ENCODE results near the gene ALOXE3.

Gene ALOXE3

GRCh38 chr17:8133941-8134340 lies 15.6 kb upstream of the ALOXE3 start:
- TF ChIP-seq CTCF (IDR thresholded peaks at IDR 0.05; ENCODE audit: low read depth, low read length) = no peak
- Histone ChIP-seq H3K27me3 (no peaks in the 10 kb centered on the region), H3K4me1 (no peaks in the 10 kb centered on the region), H3K9me3 (no peaks in the 10 kb centered on the region), H3K4me3 (ENCODE audit: low read depth, low read length) (no peak overlapping the region), H3K36me3 (no peaks in the 10 kb centered on the region)
- DNase-seq = no peak

GRCh38 chr17:8133399-8133798 lies 15.1 kb upstream of the ALOXE3 start:
- no peak overlapping the region for H3K4me3 ChIP-seq (ENCODE audit: low read depth, low read length)
- H3K27me3 ChIP-seq = no peaks in the 10 kb centered on the region
- H3K36me3 ChIP-seq = no peaks in the 10 kb centered on the region
- H3K4me1 ChIP-seq = no peaks in the 10 kb centered on the region
- no peaks in the 10 kb centered on the region for H3K9me3 ChIP-seq
- no peak for DNase-seq
- no peak for TF ChIP-seq CTCF (IDR thresholded peaks at IDR 0.05; ENCODE audit: low read depth, low read length)

- no peaks in the 10 kb centered on the region for H3K9me3 ChIP-seq
- DNase-seq = no peak
- no peak overlapping the region for H3K4me3 ChIP-seq (ENCODE audit: low read depth, low read length)
- no peaks in the 10 kb centered on the region for H3K27me3 ChIP-seq
- H3K36me3 ChIP-seq = no peaks in the 10 kb centered on the region
- H3K4me1 ChIP-seq = no peaks in the 10 kb centered on the region
- no peak for TF ChIP-seq CTCF (IDR thresholded peaks at IDR 0.05; ENCODE audit: low read depth, low read length)
These were observed 13.6 kb upstream of the ALOXE3 start for GRCh38 chr17:8131844-8132441.

GRCh38 chr17:8128125-8128784 lies 9.9 kb upstream of the ALOXE3 start:
- H3K4me1 ChIP-seq = no peaks in the 10 kb centered on the region
- TF ChIP-seq CTCF (IDR thresholded peaks at IDR 0.05; ENCODE audit: low read depth, low read length) = no peak
- no peaks in the 10 kb centered on the region for H3K36me3 ChIP-seq
- H3K9me3 ChIP-seq = no peaks in the 10 kb centered on the region
- DNase-seq = no peak
- no peak overlapping the region for H3K4me3 ChIP-seq (ENCODE audit: low read depth, low read length)
- H3K27me3 ChIP-seq = peaks cover 13% of the 10 kb centered on the region

- H3K4me1 ChIP-seq = no peaks in the 10 kb centered on the region
- H3K27me3 ChIP-seq = peaks cover 20% of the 10 kb centered on the region
- no peaks in the 10 kb centered on the region for H3K36me3 ChIP-seq
- no peaks in the 10 kb centered on the region for H3K9me3 ChIP-seq
- H3K4me3 ChIP-seq (ENCODE audit: low read depth, low read length) = peak overlapping the region; percentile 78
- peak; percentile 51 for DNase-seq
- no peak for TF ChIP-seq CTCF (IDR thresholded peaks at IDR 0.05; ENCODE audit: low read depth, low read length)
These were observed 8.3 kb upstream of the ALOXE3 start for GRCh38 chr17:8126491-8127066.

GRCh38 chr17:8125947-8126490 lies 7.7 kb upstream of the ALOXE3 start:
- H3K4me3 ChIP-seq (ENCODE audit: low read depth, low read length) = peak overlapping the region; percentile 78
- no peak for TF ChIP-seq CTCF (IDR thresholded peaks at IDR 0.05; ENCODE audit: low read depth, low read length)
- H3K36me3 ChIP-seq = no peaks in the 10 kb centered on the region
- DNase-seq = peak; percentile 32
- peaks cover 20% of the 10 kb centered on the region for H3K27me3 ChIP-seq
- H3K9me3 ChIP-seq = no peaks in the 10 kb centered on the region
- H3K4me1 ChIP-seq = no peaks in the 10 kb centered on the region

Data from BE2C (cell line).